Suppressor macrophage treated with lipopolysaccharide for 4 hours (primary cell): ENCODE measurements around the gene ANKS1B.
"Not testable (repeated sequence)": the region's sequence is repeated elsewhere in the genome, so short reads cannot be mapped to it uniquely, and the experiment has no call there.

ENCODE experiments used
- DNase-seq: peaks from one replicate; pipeline ENCODE4 v3.0.0-alpha.2; 2020

The ANKS1B gene

DNA sequence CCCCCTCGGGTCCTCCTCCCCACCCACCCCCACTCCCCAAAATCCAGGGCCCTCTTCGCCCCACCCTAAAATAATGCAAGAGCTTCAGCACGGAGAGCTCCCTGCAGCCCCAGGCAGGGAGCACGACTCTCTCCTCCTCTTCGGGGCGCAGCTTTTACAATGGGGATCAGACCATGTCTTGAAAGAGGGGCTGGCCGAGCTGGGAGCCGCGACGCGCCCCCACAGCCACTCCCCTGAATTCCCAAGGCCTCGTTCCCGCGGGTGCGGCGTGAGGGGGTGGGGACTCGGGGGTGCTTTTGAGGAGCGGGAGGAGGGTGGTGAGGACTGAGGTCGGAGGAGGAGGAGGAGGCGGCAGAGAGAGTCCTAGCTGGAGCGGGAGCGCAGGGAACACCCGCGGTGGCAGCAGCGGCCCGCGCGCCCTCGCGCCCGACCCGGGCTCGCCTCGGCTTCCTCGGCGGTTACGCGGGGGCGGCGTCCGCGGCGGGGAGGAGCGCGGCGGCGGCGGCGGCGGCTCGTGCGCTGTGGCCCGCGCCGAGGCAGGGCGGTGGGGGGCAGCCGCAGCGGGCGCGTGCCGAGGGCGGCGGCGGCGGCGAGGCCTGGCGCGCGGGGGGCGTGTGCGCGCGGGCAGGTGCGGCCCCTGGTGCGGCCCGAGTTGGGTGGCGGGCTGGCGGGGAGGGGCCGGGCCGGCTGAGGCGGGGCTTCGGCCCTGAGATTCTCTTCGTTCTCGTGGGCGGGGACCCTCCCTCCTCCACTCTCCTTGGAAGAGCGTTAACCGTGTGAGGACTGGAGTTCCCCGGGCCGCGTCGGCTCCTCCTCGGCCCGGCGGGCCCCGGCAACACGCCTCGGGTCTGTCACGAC, at the start of gene ANKS1B:
Gene ANKS1B (minus strand): TSS at position 666 of the 858 bp plus-strand sequence. CDS start 699 bp downstream, outside the sequence.
- peak; percentile 6 for DNase-seq

GRCh38 chr12:100031836-100032235, 47.1 kb upstream of the ANKS1B start:
- no peak for DNase-seq

DNA sequence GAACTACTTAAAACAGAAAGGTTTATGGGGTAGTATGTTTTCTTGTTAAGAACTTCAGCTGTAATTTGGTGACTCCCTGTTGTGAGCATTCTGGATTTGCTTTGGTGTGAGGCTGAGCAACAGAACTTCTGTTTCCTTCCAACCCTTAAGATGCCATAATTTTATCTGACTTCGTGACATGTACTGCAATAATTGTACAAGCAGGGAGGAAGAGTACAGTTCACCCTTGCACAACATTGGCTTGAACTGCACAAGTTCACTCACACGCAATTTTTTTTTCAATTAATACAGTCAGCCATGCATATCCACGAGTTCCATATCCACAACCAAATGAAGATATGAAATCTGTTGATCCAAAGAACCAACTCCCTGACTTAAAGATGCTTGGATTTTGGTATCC, 42.9 kb upstream of the ANKS1B start:
- DNase-seq = no peak

GRCh38 chr12:100026241-100026640, 41.5 kb upstream of the ANKS1B start:
- no peak for DNase-seq

DNA sequence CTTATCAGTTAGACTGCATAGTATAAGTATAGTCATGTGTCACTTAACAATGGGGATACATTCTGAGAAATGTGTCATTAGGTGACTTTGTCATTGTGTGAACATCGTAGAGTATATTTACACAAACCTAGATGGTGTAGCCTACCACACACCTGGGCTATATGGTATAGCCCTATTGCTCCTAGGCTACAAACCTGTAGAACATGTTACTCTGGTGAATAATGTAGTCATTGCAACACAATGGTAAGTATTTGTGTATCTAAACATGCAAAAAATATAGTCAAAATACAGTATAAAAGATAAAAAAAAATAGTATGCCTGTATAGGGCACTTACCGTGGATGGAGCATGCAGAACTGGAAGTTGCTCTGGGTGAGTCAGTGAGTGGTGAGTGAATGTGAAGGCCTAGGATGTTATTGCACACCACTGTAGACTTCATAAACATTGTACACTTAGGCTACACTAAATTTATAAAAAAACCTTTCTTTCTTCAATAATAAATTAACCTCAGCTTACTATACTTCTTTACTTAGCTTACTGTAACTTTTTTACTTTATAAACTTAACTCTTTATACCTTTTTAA, 40.3 kb upstream of the ANKS1B start:
- no peak for DNase-seq

DNA sequence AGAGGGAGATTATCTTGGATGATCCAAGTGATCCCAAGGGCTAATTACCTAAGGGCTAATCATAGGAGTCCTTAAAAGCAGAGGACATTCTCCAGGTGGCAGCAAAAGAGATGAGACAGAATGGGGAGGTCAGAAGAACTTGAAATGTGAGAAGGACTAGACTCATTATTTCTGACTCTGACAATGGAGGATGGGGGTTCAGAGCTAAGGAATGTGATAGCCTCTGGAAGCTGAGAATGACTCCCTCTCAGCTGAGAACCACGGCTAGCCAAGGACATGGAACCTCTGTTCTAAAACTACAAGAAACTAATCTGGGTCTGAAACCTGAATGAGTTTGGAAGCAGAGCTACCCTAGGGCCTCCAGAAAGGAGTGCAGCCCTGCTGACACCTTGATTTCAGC, 35.6 kb upstream of the ANKS1B start:
- DNase-seq = no peak

DNA sequence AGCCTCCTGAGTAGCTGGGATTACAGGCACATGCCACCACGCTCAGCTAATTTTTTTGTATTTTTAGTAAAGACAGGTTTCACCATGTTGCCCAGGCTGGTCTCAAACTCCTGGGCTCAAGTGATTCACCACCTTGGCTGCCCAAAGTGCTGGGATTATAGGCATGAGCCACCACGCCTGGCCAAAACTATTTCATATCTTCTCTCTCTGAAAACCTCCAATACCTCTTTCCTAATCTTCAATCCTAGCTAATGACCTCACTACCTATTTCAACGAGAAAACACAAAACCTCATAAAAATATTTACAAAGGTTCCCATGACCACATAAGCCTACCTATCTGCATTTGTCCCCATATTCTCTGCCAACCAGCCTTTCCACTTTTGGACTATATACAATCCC, 32.3 kb upstream of the ANKS1B start:
- DNase-seq = no peak

DNA sequence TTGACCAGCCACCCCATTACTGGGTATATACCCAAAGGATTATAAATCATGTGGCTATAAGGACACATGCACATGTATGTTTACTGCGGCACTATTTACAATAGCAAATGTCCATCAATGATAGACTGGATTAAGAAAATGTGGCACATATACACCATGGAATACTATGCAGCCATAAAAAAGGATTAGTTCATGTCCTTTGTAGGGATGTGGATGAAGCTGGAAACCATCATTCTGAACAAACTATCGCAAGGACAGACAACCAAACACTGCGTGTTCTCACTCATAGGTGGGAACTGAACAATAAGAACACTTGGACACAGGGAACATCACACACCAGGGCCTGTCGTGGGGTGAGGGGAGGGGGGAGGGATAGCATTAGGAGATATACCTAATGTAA, 31.6 kb upstream of the ANKS1B start:
- not testable (repeated sequence) for DNase-seq

DNA sequence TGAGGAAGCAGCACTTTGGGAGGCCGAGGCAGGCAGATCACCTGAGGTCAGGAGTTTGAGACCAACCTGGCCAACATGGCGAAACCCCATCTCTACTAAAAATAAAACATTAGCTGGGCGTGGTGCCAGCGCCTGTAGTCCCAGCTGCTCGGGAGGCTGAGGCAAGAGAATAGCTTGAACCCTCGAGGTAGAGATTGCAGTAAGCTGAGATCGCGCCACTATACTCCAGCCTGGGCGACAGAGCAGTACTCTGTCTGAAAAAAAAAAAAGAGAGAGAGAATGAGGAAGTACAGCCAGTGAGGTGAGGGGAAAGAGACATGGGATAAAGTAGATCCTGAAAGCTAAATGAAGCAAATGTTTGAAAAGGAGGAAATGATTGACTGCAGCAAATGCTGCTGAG, 21.1 kb upstream of the ANKS1B start:
- DNase-seq = not testable (repeated sequence)

GRCh38 chr12:99997806-99998205, 13.1 kb upstream of the ANKS1B start:
- no peak for DNase-seq

GRCh38 chr12:99996095-99996494, 11.4 kb upstream of the ANKS1B start:
- no peak for DNase-seq

- no peak for DNase-seq
These were observed 895 bp upstream of the ANKS1B start for GRCh38 chr12:99985631-99986030.

DNA sequence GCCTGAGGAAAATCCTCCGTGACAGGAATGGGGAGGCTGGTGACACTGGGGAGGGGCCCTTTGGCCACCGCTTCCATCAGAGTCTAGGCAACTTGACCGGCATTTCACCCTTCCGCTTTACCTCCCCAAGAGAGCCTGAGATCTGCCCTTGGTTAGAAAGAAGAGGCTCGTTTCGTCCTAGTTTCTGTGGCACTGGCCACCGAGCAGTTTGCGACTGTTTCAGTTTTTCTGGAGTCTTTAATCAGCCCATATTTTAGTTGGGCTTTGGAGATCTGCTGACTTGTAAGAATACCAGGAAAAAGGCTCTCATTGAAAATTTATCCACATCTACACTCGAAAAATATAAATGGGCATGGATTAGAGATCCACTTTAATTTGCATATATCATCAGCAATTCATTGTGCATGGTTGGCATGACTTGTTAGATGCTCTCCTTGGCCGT, 414 bp upstream of the ANKS1B start:
- DNase-seq = no peak

DNA sequence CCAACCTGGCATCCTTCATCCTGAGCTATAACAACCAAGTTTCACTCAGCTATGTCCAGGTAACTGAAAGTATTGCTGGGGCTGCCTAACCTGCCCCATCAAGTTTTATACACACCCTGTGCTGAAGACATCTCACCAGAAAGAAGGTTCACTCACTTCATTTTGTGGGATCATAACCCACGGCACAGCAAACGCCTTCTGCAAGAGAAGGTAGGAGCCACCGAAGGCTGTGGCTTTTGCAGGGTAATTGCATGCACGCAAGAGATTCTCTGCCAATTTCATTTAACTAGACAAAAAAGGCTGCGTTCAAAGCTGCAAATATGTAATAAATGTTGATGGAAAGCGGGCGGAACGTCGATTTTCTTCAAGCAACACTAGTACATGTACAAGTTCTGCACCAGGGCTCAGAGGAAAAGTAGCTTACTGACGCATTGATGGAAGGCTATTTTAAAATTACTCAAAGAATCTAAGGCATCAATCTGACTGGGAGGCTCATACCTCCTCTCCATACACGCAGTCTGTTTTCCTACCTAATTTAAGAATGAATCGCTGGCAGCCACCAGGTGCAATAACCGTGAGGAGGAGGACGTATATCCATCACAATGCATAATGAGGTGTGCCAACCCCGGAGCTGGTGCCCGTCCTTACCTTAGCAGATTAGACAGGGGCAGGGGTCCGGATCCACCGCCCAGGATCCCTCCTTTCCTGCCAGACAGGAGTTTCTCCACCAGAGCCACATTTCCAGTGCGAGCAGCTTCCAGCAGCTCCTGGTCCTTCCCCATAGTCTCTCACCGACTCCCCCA, 1.1 kb downstream of the ANKS1B start:
- no peak for DNase-seq

- no peak for DNase-seq
These were observed 3.0 kb downstream of the ANKS1B start for GRCh38 chr12:99981639-99982190.

GRCh38 chr12:99979471-99979870, 5.3 kb downstream of the ANKS1B start:
- no peak for DNase-seq

DNA sequence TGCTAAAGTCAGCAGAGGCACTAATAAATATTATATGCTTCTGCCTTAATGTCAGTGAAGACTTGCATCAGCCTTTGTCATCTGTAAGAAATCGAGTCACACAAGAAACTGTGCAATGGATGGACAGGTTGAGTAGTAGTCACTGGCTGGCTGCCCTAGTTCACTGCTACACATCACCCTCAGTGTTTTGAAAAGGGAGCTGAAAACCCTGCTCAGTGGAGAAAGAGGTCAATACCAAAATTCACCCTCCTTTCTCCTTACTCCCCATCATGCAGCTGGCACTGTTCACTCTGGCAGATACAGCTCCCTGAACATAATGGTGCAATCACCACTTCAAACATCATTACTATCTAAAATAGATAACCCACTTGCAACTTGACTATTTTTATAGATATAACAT, 6.6 kb downstream of the ANKS1B start:
- no peak for DNase-seq

GRCh38 chr12:99977550-99977949, 7.2 kb downstream of the ANKS1B start:
- no peak for DNase-seq

- DNase-seq = no peak
These were observed 8.0 kb downstream of the ANKS1B start for GRCh38 chr12:99976762-99977161.

- DNase-seq = no peak
These were observed 9.4 kb downstream of the ANKS1B start for GRCh38 chr12:99975321-99975720.

GRCh38 chr12:99974146-99974545, 10.6 kb downstream of the ANKS1B start:
- no peak for DNase-seq

DNA sequence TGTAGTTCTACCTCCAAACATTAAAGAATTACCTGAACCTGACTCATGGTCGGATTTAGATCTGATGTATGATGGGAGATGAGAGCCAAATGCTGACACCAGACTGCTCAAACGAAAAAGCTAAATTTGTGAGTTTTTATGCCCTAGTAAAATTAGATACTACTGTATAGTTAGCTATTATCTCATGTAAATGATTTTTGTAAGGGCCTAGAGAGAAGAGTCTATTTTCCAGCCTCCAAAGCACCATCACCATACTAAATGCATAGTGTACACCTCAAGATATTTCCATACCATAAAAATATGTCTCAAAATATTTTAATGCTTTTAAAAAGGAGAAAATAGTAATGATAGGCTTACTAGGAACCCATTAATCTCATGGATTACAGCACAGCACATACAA, 18.3 kb downstream of the ANKS1B start:
- DNase-seq = no peak

DNA sequence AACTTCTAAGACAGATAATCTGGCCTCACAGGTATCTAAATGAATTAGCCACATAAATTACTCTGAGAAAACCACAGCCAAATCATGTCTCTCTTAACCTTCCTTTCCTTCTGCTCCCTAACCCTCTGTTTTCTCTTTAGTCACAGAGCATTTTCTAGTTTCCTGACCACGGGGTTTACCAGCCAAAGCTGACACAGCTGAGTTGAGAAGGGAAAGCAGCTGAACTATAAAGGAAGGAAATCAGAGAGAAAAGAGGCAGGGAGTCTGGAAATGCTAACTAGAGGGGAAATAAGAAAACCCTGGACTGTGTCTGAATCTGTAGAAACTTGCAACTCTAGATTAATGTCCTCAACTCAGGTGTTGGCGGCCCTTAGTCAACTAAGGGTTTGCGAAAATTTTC, 24.4 kb downstream of the ANKS1B start:
- no peak for DNase-seq
